Stimulated activated CD8-positive, alpha-beta memory T cell treated with anti-CD3 and anti-CD28 coated beads, Interleukin-4, amount 100 ng/mL, for 24 hours (primary cell): ENCODE measurements around the gene TPD52L2.
"Not testable (repeated sequence)": the region's sequence is repeated elsewhere in the genome, so short reads cannot be mapped to it uniquely, and the experiment has no call there.

Experiments used
- DNase-seq: peaks from one replicate; pipeline ENCODE4 v3.0.0-alpha.2; 2020; ENCODE audit warnings: low read depth

The TPD52L2 gene

DNA sequence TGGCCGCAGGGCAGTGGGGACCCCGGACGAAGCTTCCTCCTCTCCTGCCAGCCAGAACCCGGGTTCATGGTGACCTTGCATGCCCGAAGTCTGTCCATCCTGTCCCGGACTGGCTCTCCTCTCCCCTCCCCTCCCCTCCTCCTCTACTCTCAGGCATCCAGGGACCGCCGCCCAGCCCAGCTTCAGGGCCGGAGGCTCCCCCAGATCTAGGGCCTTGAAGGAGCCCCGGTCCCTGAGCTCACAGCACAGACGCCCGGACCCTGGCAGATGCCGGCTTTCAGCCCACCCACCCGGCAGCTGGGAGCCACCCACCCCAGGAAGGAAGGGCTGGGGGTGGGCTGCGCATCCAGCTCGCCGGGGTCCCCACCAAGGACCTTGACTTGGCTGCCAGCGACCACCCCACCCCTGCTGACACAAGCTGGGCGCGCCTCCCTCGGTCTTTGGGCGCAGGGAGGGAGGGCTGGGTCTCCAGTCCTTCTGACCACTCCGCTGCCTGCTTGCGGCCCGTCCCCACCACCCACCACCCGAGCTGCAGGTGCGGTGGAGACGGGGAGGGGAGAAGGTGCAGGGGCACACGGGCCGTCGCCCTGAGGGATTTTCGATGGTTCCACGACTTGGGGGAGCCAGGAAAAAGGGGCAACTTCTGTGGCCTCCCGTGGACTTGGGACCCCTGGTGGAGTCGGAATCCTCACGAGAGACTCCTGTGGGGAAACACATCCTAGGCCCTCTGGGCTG is 9.5 kb upstream of the TPD52L2 start:
- no peak for DNase-seq

DNA sequence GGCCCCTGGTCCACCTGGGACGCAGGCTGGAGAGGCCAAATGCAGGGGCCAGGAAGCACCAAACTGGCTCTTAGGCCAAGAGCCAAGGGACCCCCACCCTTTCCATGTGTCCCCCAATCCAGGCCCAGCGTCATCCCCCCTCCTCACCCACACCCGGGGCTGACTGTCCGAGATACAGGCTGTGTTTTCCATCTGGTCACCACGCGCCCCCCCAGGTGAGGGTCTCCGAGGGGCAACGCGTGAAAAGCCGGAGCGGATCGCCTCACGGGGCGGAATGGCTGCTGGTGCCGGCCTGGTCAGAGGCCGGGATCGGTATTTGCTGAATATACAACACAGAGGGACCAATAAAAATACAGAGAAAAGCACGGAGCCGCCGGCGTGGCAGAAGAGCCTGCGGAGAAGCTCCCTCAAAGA is 9.0 kb upstream of the TPD52L2 start:
- no peak for DNase-seq

DNA sequence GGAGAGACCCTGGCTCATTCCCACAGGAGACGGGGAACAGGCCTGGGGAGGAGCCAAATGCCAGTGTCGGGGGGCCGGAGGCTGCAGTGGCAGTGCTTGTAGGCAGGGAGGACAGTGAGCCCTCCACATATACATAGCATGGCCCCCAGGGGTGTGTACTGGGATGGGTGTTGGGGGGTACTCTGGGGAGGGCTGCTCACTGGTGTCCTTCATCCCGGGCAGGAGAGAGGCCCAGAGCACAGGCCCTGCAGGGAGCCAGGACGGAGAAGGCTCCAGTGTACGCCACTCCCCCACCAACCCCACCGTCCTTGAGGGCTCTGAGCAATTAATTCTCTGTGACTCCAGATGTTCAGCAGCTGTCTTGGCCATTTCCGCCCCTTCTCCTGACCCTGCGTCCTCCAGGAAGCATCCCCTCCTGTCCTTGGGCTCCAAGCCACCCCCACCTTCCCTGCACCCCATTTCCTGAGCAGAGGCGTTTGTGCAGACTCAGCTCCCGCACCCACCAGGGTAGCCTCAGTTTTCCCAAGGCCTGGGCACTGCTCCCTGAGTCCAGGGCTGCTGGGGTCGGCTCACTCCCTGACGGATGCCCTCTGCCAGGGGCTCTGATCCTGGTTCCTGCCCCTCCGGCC is 7.2 kb upstream of the TPD52L2 start:
- no peak for DNase-seq

DNA sequence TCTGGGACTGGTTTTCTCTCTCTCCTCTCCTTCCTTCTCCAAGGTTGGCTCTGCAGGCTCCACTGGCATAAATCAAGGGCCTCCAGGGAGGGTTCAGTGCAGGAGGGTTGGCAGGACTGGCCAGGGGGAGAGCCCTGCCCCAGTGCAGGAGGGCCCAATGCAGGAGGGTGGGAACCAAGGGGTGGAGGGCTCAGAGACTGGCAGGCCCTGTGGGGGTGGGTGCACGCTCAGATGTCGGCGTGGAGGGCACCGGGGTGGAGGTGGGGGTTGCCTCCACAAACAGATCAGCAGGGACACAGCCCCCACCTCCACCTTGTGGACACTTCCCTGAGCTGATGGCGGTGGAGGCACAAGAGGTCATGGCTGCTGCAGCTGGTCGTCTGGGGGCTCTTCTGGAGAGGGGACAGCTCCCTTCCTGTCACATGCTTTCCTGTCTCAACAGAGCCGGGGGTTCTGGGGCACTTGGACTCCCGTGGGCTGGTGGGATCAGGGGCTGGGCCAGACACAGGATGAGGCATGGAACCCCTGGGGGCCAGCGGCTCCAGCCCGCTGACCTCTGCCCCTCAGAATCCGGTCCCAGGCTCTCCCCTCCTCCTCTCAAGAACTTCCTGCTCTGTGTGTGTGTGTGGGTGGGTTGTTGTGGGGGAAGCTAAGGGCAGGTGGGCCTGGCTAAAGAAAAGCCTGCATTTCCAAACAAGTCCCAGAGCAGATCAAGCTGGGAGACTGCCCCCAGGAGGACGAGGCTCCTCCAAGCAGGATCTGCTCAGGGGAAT is 6.5 kb upstream of the TPD52L2 start:
- no peak for DNase-seq

DNA sequence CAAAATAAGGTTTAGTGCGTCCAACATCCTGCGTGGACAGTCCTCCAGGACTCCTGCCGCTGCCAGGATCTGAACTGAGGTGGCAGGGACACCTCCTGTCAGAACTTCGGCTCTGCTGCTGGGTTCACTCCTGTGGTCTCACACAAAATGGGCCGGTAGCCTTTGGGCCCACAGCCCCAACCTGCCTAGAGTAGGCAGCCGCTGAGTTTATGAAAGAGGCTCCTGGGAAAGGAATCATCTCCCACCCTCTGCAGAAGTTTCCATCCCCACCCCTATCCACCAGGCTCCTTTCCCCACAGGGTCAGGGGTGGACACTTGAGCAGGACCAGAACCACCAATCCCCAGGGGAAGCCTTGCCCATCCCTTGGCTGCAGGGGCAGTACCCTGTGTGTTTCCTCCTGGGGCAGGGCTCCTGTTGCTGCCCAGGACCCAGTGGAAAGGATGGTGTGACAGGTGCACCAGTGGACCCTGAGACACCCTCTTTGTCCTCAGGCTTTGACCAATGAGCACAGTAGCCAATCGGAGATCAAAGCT is 5.8 kb upstream of the TPD52L2 start:
- DNase-seq: no peak

DNA sequence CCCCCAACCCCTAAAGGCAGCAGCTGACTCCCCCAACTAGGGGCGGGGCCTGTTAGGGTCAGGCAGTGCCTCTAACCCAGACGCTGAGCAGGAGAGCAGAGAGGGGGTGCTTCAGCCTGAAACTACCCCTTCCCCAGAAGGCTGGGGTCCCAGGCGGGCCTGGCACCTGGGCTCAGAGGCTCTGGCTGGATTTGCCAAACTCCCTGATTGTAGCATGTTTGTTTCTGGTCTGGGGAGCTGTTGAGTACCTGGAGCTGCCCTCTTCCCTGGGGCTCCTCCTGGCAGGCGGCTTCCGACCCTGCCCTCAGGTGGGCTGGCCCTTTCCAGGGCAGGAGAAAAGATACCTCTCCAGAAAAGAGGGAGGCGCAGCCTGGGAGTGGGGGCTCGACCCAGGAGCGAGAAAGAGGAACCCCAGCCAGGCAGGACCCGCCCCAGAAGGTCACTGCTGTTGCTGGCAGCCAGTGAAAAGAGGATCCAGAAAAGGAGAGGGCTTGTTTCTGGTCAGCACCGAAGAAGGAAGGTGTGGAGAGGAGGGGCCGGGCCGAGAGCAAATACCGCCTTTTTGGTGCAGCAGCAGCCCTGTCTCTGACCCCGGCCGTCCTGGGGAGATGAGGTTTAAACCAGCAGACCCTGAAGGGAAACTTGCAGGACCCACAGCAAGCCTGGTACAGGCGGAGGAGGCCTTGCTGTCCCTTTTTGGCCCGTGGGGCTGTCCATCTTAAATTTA is 4.6 kb upstream of the TPD52L2 start:
- DNase-seq: no peak

DNA sequence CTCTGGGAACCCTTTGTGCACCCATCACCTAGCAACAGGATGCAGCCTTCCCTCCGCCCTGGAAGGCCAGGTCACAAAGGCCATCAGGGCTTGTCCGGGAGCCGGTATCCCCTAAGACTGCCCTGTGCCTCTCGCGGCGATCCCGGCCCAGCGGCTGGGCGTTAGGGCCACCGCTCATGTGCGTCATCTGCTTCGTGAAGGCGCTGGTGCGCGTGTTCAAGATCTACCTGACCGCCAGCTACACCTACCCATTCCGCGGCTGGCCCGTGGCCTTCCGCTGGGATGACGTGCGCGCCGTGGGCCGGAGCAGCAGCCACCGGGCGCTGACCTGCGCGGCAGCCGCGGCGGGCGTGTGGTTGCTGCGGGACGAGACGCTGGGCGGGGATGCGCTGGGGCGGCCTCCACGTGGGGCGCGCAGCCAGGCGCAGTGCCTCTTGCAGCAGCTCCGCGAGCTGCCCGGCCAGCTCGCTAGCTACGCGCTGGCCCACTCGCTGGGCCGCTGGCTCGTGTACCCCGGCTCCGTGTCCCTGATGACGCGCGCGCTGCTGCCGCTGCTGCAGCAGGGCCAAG is 3.6 kb upstream of the TPD52L2 start, which contains the start of gene ABHD16B:
ABHD16B (plus strand) TSS at position 134 of the 570 bp plus-strand sequence; CDS start at position 177, 43 bp downstream.
- DNase-seq: no peak

DNA sequence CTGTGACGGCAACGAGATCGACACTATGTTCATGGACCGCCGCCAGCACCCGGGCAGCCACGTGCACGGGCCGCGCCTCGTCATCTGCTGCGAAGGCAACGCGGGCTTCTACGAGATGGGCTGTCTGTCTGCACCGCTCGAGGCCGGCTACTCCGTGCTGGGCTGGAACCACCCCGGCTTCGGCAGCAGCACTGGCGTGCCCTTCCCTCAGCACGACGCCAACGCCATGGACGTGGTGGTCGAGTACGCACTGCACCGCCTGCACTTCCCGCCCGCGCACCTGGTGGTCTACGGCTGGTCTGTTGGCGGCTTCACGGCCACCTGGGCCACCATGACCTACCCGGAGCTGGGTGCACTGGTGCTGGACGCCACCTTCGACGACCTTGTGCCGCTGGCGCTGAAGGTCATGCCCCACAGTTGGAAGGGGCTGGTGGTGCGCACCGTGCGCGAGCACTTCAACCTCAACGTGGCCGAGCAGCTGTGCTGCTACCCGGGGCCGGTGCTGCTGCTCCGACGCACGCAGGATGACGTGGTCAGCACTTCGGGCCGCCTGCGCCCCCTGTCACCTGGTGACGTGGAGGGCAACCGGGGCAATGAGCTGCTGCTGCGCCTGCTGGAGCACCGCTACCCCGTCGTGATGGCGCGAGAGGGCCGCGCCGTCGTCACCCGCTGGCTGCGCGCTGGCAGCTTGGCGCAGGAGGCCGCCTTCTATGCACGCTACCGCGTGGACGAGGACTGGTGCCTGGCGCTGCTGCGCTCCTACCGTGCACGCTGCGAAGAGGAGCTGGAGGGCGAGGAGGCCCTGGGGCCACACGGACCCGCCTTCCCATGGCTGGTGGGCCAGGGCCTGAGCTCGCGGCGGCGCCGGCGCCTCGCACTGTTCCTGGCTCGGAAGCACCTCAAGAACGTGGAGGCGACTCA is 2.8 kb upstream of the TPD52L2 start:
- DNase-seq: no peak

DNA sequence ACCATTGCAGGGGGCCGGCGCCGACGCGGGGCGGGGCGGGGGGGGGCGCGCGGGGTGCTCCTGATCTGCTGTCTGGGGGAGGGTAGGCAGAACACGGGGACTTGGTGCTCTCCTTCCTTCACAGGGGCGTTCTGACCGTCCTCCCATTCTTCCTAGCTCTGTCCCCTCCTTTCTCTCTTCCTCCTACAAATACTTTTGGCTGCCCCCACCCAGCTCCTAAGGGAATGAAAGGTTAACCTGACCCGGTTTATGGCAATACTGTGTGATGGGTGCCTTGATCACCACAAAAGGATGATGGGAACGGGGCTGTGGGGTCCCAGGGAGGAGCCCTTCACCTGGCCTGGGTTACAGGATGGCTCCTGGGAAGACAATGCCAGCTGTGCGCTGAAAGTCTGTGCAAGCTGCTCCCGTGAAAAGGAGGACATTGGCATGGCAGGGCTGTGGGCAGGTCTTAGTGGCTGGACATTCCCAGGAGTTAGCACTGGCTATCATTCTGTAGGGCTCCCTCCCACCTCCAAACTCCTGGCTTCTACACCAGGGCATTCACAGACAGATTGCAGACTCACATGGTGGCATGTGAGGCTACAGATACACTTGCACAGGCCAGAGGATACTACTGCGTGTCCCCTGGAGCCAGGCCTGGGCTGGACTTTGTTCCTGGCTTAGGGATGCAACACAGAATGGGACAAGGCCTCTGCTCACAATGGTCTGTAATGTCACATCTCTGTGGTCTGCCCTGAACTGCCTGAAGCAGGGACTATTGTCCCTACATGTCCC is 1.9 kb upstream of the TPD52L2 start:
- DNase-seq: no peak

DNA sequence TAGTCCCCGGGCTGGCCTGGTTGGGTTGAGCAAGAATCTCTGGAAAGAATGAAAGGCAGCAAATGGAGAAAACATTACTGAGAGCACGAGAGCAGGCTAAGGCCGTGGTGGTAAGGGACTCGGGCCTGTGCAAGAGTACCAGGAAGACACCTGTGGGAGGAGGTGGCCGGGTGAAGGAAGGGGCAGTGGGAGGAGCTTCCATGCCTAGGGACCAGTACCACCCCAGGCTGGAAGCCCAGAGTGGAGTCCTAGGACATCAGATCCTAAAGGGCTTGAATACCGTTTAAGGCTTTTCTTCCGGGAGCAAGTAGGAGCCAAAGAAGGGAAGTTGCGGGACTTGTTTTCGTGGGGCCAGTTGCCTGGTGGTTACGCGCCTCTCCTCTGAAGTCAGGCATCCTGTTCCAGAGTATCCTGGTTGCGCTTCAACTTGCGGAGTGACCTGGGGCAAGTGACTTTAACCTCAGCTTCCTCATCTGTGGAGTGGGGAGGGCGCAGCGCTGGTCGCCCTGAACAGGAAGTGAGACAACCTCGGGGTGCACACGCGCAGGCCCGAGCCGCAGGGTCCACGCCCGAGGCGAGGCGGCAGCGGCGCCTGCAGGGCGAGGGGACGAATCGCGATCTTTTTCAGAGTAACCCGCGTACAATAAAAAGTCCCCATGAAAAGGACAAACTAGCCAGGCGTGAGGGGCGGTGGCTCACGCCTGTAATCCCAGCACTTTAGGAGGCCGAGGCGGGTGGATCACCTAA is 1.1 kb upstream of the TPD52L2 start:
- peak; percentile 71 for DNase-seq

DNA sequence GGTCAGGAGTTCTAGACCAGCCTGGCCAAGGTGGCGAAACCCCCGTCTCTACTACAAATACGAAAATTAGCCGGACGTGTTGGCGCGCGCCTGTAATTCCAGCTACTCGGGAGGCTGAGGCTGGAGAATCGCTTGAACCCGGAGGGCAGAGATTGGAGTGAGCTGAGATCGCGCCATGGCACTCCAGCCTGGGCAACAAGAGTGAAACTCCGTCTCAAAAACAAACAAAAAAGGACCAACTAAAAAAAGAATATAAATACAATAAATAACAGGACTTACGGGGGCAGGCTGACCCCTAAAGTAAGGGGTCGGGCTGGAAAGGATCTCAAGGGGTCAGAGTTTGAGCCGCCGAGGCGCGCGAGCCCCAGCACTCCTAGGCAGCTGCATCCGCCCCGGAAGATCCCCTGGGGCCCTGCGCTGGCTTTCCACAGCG is 509 bp upstream of the TPD52L2 start:
- DNase-seq: no peak

DNA sequence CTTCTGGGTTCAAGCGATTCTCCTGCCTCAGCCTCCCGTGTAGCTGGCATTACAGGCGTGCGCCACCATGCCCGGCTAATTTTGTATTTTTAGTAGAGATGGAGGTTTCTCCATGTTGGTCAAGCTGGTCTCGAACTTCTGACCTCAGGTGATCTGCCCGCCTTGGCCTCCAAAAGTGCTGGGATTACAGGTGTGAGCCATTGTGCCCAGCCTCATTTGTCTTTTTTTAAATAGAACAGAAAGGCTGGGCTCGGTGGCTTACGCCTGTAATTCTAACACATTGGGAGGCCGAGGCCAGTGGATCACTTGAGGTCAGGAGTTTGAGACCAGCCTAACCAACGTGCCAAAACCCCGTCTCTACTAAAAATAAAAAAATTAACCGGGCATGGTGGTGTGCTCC is 2.0 kb downstream of the TPD52L2 start:
- DNase-seq: not testable (repeated sequence)

DNA sequence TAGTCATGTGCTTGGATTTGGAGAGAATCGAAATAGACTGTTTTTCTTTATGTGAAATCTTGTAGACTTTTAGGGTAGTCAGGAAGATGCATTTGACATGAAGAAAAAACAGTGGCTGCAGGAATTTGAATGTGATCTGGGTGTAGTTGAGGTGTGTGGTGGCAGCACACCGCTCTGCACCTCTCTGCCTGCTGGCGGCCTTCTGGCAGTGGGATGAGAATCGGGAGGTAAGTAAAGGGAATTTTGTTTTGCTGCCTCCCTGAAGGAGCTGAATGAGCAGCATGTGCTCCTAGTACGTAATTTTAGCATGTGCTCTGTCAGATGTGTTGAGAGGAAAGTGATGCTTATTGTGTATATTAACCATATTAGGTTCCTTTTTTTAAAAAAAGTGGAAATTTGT is 3.2 kb downstream of the TPD52L2 start:
- DNase-seq: no peak

DNA sequence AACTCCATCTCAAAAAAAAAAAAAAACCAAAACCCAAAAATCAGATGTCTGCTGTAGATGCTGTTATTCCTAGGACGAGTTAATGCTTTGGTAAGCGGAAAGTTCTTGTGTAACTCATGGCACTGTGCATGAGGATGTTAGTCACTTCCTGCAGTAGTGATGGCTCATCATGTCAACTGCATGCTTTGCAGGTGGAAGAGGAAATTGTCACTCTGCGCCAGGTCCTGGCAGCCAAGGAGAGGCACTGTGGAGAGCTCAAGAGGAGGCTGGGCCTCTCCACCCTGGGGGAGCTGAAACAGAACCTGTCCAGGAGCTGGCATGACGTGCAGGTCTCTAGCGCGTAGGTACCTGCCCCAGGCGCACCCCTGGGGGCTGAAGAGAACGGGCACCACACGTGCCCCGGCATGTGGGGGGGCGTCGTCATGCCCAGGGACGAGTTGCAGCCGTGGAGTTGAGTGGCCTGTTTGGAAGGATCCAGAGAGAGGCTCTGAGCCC is 8.5 kb downstream of the TPD52L2 start:
- no peak for DNase-seq

DNA sequence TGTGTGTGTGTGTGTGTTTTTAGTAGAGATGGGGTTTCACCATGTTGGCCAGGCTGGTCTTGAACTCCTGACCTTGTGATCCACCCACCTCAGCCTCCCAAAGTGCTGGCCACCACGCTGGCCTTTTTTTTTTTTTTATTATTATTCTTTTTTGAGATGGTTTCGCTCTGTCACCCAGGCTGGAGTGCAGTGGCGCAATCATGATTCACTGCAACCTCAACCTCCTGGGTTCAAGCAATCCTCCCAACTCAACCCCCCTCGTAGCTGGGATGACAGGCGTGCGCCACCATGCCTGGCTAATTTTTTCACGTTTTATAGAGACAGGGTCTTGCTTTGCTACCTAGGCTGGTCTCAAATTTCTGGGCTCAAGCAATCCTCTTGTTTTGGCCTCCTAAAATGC is 9.2 kb downstream of the TPD52L2 start:
- DNase-seq: not testable (repeated sequence)

DNA sequence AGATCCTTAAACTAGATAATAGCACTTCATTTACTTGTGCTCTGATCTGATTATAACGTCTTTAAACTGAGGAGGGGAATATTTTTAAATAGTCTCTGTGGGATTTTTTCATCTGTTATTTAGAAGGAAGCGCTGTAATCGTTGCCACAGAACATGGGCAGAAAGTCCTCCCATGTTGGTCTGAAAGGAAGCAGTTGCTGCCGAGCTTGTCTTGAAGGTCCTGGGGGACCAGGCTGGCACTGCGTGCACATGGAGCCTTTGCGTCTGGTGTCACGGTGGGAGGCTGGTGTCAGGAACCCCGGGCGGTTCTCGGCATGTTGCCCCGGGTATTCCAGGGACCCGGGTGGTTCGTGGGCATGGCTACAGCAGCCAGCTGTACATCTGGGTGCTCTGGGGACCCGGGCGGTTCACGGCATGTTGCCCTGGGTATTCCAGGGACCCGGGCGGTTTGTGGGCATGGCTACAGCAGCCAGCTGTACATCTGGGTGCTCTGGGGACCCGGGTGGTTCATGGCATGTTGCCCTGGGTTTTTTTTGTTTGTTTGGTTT is 11.5 kb downstream of the TPD52L2 start:
- DNase-seq: no peak

DNA sequence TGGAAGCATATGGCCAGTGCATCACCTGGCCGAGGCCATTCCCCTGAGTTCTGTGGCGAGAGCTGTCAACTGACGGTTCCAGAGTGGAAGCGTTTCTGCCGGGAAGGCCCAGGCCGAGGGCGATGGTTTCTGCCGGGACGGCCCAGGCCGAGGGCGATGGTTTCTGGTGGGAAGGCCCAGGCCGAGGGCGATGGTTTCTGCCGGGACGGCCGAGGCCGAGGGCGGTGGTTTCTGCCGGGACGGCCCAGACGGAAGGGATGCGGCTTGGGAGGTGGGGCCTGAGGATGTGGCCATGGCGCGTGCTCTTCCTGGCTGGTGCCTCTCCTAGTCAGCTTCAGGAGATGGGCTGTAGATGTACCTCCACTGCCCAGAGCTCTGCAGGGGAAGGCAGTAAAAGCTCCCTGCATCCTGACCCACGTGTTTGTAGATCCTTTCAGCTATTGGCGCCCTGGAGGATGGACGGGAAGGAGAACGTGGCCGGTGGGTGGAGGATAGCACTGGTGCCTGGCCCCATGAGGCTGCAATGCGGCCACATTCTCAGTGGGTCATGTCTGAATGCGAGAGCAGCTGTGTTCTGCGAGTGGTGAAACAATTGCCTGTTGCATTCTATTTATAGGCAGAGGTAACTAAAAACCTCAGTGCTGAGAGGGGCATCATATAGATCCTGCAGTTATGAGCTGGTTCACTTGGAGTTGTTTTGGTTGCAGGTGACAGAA is 12.8 kb downstream of the TPD52L2 start:
- no peak for DNase-seq
